SK-N-SH treated with all-trans-retinoic acid at 6 μM for 48 hours (cell line): ENCODE measurements around the gene ITGBL1.

Experiments used
- ATAC-seq: fragments of 200-7000 bp; cut with Tn5 transposase; 3 replicates; pipeline ENCODE4 v1.9.1; 2020; ENCODE audit warnings: mild to moderate bottlenecking, moderate library complexity
- BACH2 ChIP-seq: fragments of 250-450 bp; sonication (Bioruptor Pico); IDR thresholded peaks from 2 replicates; pipeline ENCODE4 v1.9.0; 2021; ENCODE audit warnings: mild to moderate bottlenecking, borderline replicate concordance
- ESRRG ChIP-seq: fragments of 250-450 bp; sonication (Bioruptor Pico); IDR thresholded peaks from 2 replicates; pipeline ENCODE4 v1.6.1; 2021; ENCODE audit warnings: mild to moderate bottlenecking
- ISL1 ChIP-seq: fragments of 250-450 bp; sonication (Bioruptor Pico); IDR thresholded peaks from 2 replicates; pipeline ENCODE4 v2.1.2; 2022; ENCODE audit warnings: mild to moderate bottlenecking, moderate library complexity
- OSR1 ChIP-seq: fragments of 250-450 bp; sonication (Bioruptor Pico); IDR thresholded peaks from 2 replicates; pipeline ENCODE4 v1.8.0; 2022; ENCODE audit warnings: moderate library complexity, mild to moderate bottlenecking, inconsistent platforms
- RARB ChIP-seq: fragments of 250-450 bp; sonication (Bioruptor Pico); IDR thresholded peaks from 2 replicates; pipeline ENCODE4 v1.8.0; 2021; ENCODE audit warnings: mild to moderate bottlenecking, moderate library complexity
- TCF4 ChIP-seq: fragments of 250-450 bp; sonication (Bioruptor Pico); IDR thresholded peaks from 2 replicates; pipeline ENCODE4 v1.8.0; 2021; ENCODE audit warnings: mild to moderate bottlenecking, moderate library complexity, borderline replicate concordance
- TOX ChIP-seq: fragments of 250-450 bp; sonication (Bioruptor Pico); IDR thresholded peaks from 2 replicates; pipeline ENCODE4 v1.8.0; 2021; ENCODE audit warnings: mild to moderate bottlenecking, moderate library complexity, borderline replicate concordance
- TSHZ2 ChIP-seq: fragments of 250-450 bp; sonication (Bioruptor Pico); IDR thresholded peaks from 2 replicates; pipeline ENCODE4 v1.5.0; 2020; ENCODE audit warnings: mild to moderate bottlenecking, moderate library complexity
- ZC3H10 ChIP-seq: fragments of 250-450 bp; sonication (Bioruptor Pico); IDR thresholded peaks from 2 replicates; pipeline ENCODE4 v1.5.1; 2021; ENCODE audit warnings: mild to moderate bottlenecking, moderate library complexity
- ZFP3 ChIP-seq: fragments of 250-450 bp; sonication (Bioruptor Pico); IDR thresholded peaks from 2 replicates; pipeline ENCODE4 v1.5.0; 2020; ENCODE audit warnings: mild to moderate bottlenecking, moderate library complexity
- ZFP30 ChIP-seq: fragments of 450-650 bp; formaldehyde crosslinking; IDR thresholded peaks from 2 replicates; pipeline ENCODE4 v1.5.0; 2022; ENCODE audit warnings: mild to moderate bottlenecking, moderate library complexity
- ZNF565 ChIP-seq: fragments of 450-650 bp; formaldehyde crosslinking; conservative IDR thresholded peaks from 2 replicates; pipeline ENCODE4 v1.5.0; 2020; ENCODE audit warnings: low read depth, mild to moderate bottlenecking, moderate library complexity
- ZNF70 ChIP-seq: fragments of 450-650 bp; formaldehyde crosslinking; IDR thresholded peaks from 2 replicates; pipeline ENCODE4 v1.5.0; 2020; ENCODE audit warnings: mild to moderate bottlenecking, moderate library complexity
- ZNF8 ChIP-seq: fragments of 450-650 bp; formaldehyde crosslinking; IDR thresholded peaks from 2 replicates; pipeline ENCODE4 v1.5.0; 2020; ENCODE audit warnings: mild to moderate bottlenecking, moderate library complexity
- TF ChIP-seq, protein P1 (sequence below): fragments of 250-450 bp; sonication (Bioruptor Pico); IDR thresholded peaks from 2 replicates; pipeline ENCODE4 v1.5.1; 2021; ENCODE audit warnings: mild to moderate bottlenecking, moderate library complexity
- TF ChIP-seq, protein P2 (sequence below): fragments of 250-450 bp; sonication (Bioruptor Pico); IDR thresholded peaks from 2 replicates; pipeline ENCODE4 v1.8.0; 2021; ENCODE audit warnings: low read depth, mild to moderate bottlenecking, moderate library complexity, borderline replicate concordance
- TF ChIP-seq, protein P3 (sequence below): fragments of 250-450 bp; sonication (Bioruptor Pico); IDR thresholded peaks from 2 replicates; pipeline ENCODE4 v1.8.0; 2020; ENCODE audit warnings: mild to moderate bottlenecking, moderate library complexity, borderline replicate concordance
- TF ChIP-seq, protein P4 (sequence below): fragments of 250-450 bp; sonication (Bioruptor Pico); IDR thresholded peaks from 2 replicates; pipeline ENCODE4 v1.5.1; 2020; ENCODE audit warnings: low read depth, mild to moderate bottlenecking, moderate library complexity

Gene ITGBL1

DNA sequence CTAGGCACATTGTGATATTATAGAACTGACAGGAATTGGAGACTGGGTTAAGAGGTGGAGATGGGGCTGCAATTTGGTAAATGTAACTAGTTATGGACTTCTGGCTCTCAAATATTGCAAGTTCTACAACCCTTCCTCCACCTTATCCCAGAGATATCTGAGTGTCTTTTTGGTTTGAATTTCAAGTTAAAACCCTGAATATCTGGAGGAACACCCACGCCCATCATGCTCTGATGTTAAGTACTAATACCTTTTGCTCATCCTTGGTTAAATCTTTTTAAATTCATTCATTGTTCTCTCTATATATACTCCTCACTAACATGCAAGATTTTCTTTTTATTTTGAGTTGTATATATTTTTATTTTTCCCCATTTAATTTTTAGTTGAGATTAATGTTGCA is 28.9 kb downstream of the ITGBL1 start:
- ATAC-seq, result no peak
- TF ChIP-seq TCF4 (CRISPR knock-in tag) (no peak), TSHZ2 (CRISPR knock-in tag) (no peak), ZFP30 (CRISPR knock-in tag) (no peak), ZC3H10 (no peak), TOX (no peak), OSR1 (CRISPR knock-in tag) (no peak), BACH2 (CRISPR knock-in tag) (no peak), ZFP3 (no peak), ZNF565 (no peak), ZNF8 (CRISPR knock-in tag) (no peak)
- TF ChIP-seq, protein P1, sequence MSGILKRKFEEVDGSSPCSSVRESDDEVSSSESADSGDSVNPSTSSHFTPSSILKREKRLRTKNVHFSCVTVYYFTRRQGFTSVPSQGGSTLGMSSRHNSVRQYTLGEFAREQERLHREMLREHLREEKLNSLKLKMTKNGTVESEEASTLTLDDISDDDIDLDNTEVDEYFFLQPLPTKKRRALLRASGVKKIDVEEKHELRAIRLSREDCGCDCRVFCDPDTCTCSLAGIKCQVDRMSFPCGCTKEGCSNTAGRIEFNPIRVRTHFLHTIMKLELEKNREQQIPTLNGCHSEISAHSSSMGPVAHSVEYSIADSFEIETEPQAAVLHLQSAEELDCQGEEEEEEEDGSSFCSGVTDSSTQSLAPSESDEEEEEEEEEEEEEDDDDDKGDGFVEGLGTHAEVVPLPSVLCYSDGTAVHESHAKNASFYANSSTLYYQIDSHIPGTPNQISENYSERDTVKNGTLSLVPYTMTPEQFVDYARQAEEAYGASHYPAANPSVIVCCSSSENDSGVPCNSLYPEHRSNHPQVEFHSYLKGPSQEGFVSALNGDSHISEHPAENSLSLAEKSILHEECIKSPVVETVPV (CRISPR knock-in tag), result no peak

- ATAC-seq, result no peak
- TF ChIP-seq, protein P2, sequence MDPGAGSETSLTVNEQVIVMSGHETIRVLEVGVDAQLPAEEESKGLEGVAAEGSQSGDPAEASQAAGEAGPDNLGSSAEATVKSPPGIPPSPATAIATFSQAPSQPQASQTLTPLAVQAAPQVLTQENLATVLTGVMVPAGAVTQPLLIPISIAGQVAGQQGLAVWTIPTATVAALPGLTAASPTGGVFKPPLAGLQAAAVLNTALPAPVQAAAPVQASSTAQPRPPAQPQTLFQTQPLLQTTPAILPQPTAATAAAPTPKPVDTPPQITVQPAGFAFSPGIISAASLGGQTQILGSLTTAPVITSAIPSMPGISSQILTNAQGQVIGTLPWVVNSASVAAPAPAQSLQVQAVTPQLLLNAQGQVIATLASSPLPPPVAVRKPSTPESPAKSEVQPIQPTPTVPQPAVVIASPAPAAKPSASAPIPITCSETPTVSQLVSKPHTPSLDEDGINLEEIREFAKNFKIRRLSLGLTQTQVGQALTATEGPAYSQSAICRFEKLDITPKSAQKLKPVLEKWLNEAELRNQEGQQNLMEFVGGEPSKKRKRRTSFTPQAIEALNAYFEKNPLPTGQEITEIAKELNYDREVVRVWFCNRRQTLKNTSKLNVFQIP (CRISPR knock-in tag), result no peak
These were observed 34.4 kb downstream of the ITGBL1 start for GRCh38 chr13:101486708-101487437.

DNA sequence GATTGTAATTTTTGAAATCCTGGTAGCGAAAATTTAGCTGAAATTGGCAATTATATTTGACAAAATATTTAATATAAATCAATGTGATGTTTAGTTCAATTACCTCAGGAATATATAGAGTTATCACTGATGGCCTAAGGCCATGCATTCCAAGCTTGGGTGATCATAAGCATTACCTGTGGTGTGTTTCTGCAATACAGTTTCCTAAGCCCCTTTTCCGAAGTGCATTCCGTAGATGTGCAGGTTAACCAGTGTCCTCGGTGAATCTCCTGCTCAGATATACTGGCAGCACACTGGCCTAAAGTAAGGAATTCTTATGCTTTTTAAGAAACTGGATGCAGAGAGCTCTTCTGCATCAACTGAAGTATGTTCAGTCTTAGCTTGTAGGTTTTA is 35.0 kb downstream of the ITGBL1 start:
- no peak for ATAC-seq
- TF ChIP-seq ZNF565, result no peak
- TF ChIP-seq ZNF8 (CRISPR knock-in tag), result no peak
- no peak for TF ChIP-seq TOX
- no peak for TF ChIP-seq ISL1 (CRISPR knock-in tag)
- TF ChIP-seq TSHZ2 (CRISPR knock-in tag), result no peak
- TF ChIP-seq ESRRG (CRISPR knock-in tag), result no peak
- TF ChIP-seq, protein P3, sequence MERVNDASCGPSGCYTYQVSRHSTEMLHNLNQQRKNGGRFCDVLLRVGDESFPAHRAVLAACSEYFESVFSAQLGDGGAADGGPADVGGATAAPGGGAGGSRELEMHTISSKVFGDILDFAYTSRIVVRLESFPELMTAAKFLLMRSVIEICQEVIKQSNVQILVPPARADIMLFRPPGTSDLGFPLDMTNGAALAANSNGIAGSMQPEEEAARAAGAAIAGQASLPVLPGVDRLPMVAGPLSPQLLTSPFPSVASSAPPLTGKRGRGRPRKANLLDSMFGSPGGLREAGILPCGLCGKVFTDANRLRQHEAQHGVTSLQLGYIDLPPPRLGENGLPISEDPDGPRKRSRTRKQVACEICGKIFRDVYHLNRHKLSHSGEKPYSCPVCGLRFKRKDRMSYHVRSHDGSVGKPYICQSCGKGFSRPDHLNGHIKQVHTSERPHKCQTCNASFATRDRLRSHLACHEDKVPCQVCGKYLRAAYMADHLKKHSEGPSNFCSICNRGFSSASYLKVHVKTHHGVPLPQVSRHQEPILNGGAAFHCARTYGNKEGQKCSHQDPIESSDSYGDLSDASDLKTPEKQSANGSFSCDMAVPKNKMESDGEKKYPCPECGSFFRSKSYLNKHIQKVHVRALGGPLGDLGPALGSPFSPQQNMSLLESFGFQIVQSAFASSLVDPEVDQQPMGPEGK (CRISPR knock-in tag), result no peak
- no peak for TF ChIP-seq ZNF70
- TF ChIP-seq RARB (CRISPR knock-in tag), result no peak
- no peak for TF ChIP-seq TCF4 (CRISPR knock-in tag)
- TF ChIP-seq BACH2 (CRISPR knock-in tag), result no peak
- TF ChIP-seq, protein P4, sequence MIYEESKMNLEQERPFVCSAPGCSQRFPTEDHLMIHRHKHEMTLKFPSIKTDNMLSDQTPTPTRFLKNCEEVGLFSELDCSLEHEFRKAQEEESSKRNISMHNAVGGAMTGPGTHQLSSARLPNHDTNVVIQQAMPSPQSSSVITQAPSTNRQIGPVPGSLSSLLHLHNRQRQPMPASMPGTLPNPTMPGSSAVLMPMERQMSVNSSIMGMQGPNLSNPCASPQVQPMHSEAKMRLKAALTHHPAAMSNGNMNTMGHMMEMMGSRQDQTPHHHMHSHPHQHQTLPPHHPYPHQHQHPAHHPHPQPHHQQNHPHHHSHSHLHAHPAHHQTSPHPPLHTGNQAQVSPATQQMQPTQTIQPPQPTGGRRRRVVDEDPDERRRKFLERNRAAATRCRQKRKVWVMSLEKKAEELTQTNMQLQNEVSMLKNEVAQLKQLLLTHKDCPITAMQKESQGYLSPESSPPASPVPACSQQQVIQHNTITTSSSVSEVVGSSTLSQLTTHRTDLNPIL (CRISPR knock-in tag), result no peak
